A673 (cell line): Measurements from ENCODE around the gene EEFSEC.

Experiments
- CTCF ChIP-seq: fragments of 300-800, 200-600 bp; sonication (generic); conservative IDR thresholded peaks from 2 replicates; pipeline ENCODE4 v1.5.1; 2017; ENCODE audit warnings: low read depth, mild to moderate bottlenecking, antibody characterized with exemption, low read length, moderate library complexity, mixed read lengths
- EZH2 ChIP-seq: fragments of 200-600 bp; sonication (generic); IDR thresholded peaks from 2 replicates; pipeline ENCODE4 v1.6.1; 2017; ENCODE audit warnings: borderline replicate concordance, low read depth, mild to moderate bottlenecking, mixed read lengths, antibody characterized with exemption, low read length; ENCODE audit not compliant: poor library complexity, severe bottlenecking

DNA sequence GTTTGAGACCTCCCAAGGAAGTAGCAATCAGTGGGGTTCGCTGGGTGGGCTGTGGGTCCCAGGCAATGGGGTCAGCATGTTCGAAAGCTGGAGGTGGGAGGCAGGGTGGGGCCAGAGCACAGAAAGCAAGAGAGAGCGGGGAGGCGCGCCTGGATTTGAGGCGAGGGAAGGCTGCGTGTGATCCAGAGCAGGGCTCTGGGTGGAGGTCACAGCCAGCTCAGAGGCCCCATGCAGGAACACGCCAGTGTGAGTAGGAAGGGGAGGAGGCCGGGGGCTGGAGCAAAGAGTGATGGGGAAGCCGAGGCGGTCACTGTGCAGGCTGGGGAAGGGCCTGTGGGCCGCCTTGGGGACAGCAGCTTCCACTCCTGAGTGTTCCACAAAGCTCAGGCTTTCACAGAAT is 304.7 kb downstream of the EEFSEC start:
- TF ChIP-seq CTCF, result no peak
- TF ChIP-seq EZH2, result no peak
